ENCODE results near the gene VILL. TPM values are rescaled to one million over a fixed set of nuclear protein-coding genes. Genes with fewer than 3 reads are reported as not detected.

The VILL gene
- total and polyA plus RNA-seq, 4 donors: 10.2 to 32.3 (median 22.5) TPM

- H3K27ac ChIP-seq (ENCODE audit: low read depth in 1 of 2, low read length in 1 of 2): no peak overlapping the region
- WGBS, 2 donors: 91 to 96% methylated on average over 6 of the region's 6 CpGs
- no peaks in the 10 kb centered on the region for H3K9me3 ChIP-seq (ENCODE audit: control insufficient read depth in 4 of 4, insufficient read depth in 3 of 4, low read length in 3 of 4)
- peaks cover 0 to 41% (median 25%) of the 10 kb centered on the region in 4 donors for H3K36me3 ChIP-seq (ENCODE audit: control insufficient read depth in 4 of 4, insufficient read depth in 4 of 4, low read length in 4 of 4)
- peaks cover 0 to 20% (median 8%) of the 10 kb centered on the region in 5 donors for H3K4me1 ChIP-seq (ENCODE audit: control insufficient read depth in 5 of 5, insufficient read depth in 5 of 5, low read length in 5 of 5)
- ATAC-seq (ENCODE audit: insufficient read depth, low FRiP score): no peak
- no peak overlapping the region for H3K9ac ChIP-seq (ENCODE audit: insufficient read depth in 1 of 2, low read length in 2 of 2)
- DNase-seq: peak in 1 of 3 donors; percentile 9
- TF ChIP-seq CTCF (IDR thresholded peaks at IDR 0.05; ENCODE audit: control extremely low read depth, extremely low read depth): no peak
- no peak overlapping the region for H3K4me3 ChIP-seq
- no peaks in the 10 kb centered on the region for H3K27me3 ChIP-seq (ENCODE audit: control insufficient read depth in 3 of 3, insufficient read depth in 3 of 3, low read length in 2 of 3)
Observed at GRCh38 chr3:38000242-38000916, 9.8 kb downstream of the VILL start.

GRCh38 chr3:38000965-38001455 is 10.4 kb downstream of the VILL start:
- peaks cover 0 to 20% (median 7%) of the 10 kb centered on the region in 5 donors for H3K4me1 ChIP-seq (ENCODE audit: control insufficient read depth in 5 of 5, insufficient read depth in 5 of 5, low read length in 5 of 5)
- no peak overlapping the region for H3K4me3 ChIP-seq
- no peaks in the 10 kb centered on the region for H3K9me3 ChIP-seq (ENCODE audit: control insufficient read depth in 4 of 4, insufficient read depth in 3 of 4, low read length in 3 of 4)
- WGBS, 2 donors: 97 to 99% methylated on average over 6 of the region's 6 CpGs
- no peak for ATAC-seq (ENCODE audit: insufficient read depth, low FRiP score)
- no peak for TF ChIP-seq CTCF (IDR thresholded peaks at IDR 0.05; ENCODE audit: control extremely low read depth, extremely low read depth)
- peak in 1 of 3 donors; percentile 1 for DNase-seq
- no peak overlapping the region for H3K9ac ChIP-seq (ENCODE audit: insufficient read depth in 1 of 2, low read length in 2 of 2)
- no peak overlapping the region for H3K27ac ChIP-seq (ENCODE audit: low read depth in 1 of 2, low read length in 1 of 2)
- H3K36me3 ChIP-seq (ENCODE audit: control insufficient read depth in 4 of 4, insufficient read depth in 4 of 4, low read length in 4 of 4): peaks cover 0 to 35% (median 27%) of the 10 kb centered on the region in 4 donors
- no peaks in the 10 kb centered on the region for H3K27me3 ChIP-seq (ENCODE audit: control insufficient read depth in 3 of 3, insufficient read depth in 3 of 3, low read length in 2 of 3)

GRCh38 chr3:38001456-38002081 is 11.0 kb downstream of the VILL start:
- Histone ChIP-seq H3K27me3 (ENCODE audit: control insufficient read depth in 3 of 3, insufficient read depth in 3 of 3, low read length in 2 of 3) (no peaks in the 10 kb centered on the region), H3K4me1 (ENCODE audit: control insufficient read depth in 5 of 5, insufficient read depth in 5 of 5, low read length in 5 of 5) (peaks cover 0 to 20% (median 7%) of the 10 kb centered on the region in 5 donors), H3K9ac (ENCODE audit: insufficient read depth in 1 of 2, low read length in 2 of 2) (no peak overlapping the region), H3K36me3 (ENCODE audit: control insufficient read depth in 4 of 4, insufficient read depth in 4 of 4, low read length in 4 of 4) (peaks cover 0 to 40% (median 27%) of the 10 kb centered on the region in 4 donors), H3K27ac (ENCODE audit: low read depth in 1 of 2, low read length in 1 of 2) (no peak overlapping the region), H3K9me3 (ENCODE audit: control insufficient read depth in 4 of 4, insufficient read depth in 3 of 4, low read length in 3 of 4) (no peaks in the 10 kb centered on the region), H3K4me3 (no peak overlapping the region)
- DNase-seq (peak in 1 of 3 donors; percentile 5), ATAC-seq (ENCODE audit: insufficient read depth, low FRiP score) (no peak)
- WGBS, 2 donors: 88 to 89% methylated on average over 9 of the region's 9 CpGs
- TF ChIP-seq CTCF (IDR thresholded peaks at IDR 0.05; ENCODE audit: control extremely low read depth, extremely low read depth): no peak

Data from lung (tissue), 12 donors.